Stimulated activated CD8-positive, alpha-beta memory T cell treated with anti-CD3 and anti-CD28 coated beads, Interleukin-12 subunit alpha, Interleukin-12 subunit beta, amount 100 ng/mL, for 1 hour (primary cell): ENCODE data around the gene ZNF366.
"Not testable (repeated sequence)": the region's sequence is repeated elsewhere in the genome, so short reads cannot be mapped to it uniquely, and the experiment has no call there.

Experiments
- DNase-seq: peaks from one replicate; pipeline ENCODE4 v3.0.0-alpha.2; 2020; ENCODE audit warnings: low read depth

The ZNF366 gene

DNA sequence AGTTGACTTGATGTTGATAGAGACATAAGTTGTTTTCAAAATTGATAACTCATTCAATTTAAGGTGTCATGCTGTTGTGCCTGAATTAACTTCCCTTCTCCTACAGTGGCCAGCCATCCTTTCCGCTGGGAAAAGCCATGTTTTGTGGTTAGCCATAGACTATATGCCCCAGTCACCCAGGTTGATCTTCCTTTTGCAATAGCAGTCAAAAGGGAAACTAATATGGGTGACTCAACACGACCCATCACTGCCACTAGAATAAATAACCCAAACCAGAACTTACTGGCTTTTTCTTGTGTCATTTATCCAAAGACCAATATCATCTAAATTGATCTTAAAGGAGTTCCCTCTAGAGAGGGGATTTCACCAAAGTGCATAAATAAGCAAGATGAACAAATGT lies 99.7 kb downstream of the ZNF366 start:
- DNase-seq = no peak

DNA sequence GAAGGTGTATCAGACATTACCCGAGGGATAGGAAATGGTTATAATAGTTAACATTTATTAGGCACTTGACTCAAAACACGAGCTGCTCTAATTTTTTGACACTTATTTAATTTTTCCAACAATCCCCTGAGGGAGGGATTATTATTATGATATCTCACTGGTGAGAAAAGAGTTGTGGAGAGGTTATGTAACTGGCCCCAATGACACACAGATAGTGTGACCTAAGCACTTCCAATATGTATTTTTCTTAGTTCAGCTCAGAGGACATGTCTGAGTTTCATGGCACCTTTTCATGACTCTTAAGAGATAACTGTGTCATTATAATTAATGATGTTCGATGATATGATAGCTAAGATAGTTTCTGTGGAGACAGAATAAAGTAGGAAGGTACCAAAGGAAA lies 100.1 kb downstream of the ZNF366 start:
- no peak for DNase-seq

DNA sequence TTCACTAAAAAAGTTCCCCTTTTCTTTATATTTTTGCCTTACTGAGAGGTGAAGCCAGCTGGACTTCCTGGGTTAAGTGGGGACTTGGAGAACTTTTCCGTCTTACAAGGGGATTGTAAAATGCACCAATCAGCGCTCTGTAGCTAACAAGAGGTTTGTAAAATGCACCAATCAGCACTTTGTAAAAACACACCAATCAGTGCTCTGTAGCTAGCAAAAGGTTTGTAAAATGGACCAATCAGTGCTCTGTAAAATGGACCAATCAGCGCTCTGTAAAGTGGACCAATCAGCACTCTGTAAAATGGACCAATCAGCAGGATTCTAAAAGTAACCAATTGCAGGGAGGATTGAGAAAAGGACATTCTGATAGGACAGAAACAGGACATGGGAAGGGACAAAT lies 102.4 kb downstream of the ZNF366 start:
- not testable (repeated sequence) for DNase-seq

DNA sequence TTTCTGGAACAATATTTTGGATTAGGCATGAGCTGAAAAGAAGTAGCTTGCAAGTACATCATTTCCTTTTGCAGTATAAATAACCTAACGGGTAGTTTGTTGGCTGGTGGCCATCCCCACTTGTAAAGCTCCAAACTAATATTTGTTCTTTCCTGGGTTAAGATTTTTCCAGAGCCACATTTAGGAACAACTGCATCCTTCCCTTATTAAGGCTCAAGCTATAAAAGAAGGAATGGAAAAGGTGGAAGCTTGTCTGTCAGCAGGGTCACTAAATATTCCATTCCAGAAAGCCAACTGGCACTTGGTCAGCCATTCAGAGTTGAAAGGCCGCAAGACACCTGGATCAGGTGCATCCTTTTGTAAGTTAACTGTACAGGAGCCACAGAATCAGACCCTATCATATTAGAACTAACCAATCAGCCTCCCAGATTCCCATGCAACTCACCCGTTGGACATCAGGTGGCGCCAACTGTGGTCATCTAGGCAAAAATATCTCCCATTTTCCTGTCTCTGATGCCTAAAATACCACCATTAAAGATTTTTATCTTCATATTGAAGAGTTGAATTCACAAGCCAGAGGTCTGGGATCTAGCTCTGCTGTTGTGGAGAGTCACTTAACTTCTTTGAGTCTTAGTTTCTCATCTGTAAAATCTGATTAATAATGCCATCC lies 104.1 kb downstream of the ZNF366 start:
- no peak for DNase-seq

DNA sequence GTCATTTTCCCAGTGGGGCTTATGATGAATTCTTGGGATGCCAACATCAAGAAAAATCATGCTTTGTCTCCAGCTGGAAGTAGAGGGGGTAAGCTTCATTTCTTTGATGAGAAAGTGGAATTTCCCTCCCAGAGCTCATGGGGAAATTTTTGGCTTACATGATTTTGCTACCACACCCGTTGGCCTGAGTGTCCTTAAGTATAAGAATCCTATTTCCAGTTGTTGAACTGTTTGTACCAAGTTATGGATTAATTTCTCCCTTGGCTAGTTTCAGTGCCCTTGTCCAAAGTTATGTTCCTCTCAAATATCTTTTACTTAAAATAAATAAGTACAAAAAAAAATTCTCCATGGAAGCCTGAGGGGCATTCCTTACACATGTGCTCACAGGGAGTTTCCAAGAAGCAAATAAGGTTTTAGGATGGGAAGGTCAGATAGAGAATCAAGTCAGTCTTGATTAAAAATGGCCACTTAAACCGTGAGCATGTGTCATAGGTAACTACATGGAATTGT lies 104.8 kb downstream of the ZNF366 start:
- DNase-seq = no peak

DNA sequence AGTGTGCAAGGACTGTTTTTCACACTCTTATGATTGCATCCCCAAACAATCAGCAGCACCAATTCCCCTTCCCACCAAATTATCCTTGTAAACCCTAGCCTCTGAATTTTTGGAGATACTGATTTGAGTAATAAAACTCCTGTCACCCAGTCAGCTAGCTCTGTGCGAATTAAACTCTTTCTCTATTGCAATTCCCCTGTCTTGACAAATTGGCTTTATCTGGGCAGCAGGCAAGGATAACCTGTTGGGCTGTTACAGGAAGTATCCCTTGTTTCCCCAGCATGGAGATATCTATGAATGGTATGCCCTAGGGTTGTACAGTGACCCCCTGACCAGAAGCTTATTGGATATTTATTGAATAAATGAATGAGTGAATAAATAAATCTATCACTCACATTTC lies 106.3 kb downstream of the ZNF366 start:
- DNase-seq = no peak

DNA sequence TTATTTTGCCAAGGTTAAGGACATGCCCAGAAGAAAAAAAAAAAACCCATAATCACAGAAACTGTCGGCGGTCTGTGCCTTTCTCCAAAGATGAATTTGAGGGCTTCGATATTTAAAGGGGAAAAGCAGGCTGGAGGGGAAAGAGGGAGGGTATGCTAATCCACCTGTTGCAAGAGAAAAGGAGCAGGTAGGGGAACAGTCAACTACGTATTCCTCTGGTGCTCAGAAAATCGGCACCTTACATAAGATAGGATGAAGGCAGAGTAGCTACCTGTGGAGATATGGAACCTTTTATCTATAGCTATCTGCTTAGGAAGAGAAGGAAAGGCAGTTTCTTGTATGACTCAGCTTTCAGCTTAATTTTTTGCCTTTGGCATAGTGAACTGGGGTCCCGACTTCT lies 109.4 kb downstream of the ZNF366 start:
- no peak for DNase-seq

DNA sequence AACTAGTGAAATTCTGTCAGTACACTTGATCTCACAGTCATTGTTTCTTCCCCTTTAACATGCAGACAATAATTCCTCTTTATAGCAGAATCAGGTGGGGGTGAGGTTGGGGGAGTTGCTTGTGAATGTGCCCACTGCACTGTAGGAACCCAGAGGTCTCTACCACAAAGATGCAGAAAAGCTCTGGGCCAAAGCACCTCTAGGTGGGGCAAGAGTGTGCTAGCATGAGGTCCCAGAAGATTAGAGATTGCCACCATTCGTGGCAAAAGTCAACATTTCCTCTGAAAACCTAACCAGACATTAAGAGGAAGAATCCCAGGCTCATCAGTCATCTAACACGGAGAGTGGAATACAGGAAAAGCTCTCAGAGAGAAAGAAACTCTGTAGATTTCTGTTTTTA lies 112.5 kb downstream of the ZNF366 start:
- no peak for DNase-seq

DNA sequence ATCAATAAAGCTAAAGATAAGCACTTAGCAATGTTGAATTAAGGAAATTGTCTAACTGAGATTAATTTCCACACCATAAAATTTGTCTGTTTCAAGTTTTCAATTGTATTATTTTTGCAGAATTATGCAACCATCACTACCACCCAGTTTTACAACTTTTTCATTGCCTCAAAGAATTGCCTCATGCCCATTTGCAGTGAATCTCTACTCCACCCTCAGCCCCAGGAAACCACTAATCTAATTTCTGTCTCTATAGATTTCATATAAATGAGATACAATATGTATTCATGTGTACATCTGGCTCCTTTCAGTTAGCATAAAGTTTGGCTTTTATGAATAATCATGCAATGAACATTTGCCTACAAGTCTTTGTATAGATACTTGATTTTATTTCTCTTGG lies 114.2 kb downstream of the ZNF366 start:
- no peak for DNase-seq
